GM10266 (cell line): Measurements from ENCODE around the gene TBC1D22A.

Experiments used
- DNase-seq: peaks from one replicate; pipeline ENCODE4 v3.0.0; 2012; ENCODE audit errors: extremely low spot score
- CTCF ChIP-seq: IDR thresholded peaks from 2 replicates; pipeline ENCODE4 v1.5.1; 2012; ENCODE audit warnings: mild to moderate bottlenecking, low read depth; ENCODE audit not compliant: control insufficient read depth, insufficient read depth; ENCODE audit errors: missing control alignments

Gene TBC1D22A

DNA sequence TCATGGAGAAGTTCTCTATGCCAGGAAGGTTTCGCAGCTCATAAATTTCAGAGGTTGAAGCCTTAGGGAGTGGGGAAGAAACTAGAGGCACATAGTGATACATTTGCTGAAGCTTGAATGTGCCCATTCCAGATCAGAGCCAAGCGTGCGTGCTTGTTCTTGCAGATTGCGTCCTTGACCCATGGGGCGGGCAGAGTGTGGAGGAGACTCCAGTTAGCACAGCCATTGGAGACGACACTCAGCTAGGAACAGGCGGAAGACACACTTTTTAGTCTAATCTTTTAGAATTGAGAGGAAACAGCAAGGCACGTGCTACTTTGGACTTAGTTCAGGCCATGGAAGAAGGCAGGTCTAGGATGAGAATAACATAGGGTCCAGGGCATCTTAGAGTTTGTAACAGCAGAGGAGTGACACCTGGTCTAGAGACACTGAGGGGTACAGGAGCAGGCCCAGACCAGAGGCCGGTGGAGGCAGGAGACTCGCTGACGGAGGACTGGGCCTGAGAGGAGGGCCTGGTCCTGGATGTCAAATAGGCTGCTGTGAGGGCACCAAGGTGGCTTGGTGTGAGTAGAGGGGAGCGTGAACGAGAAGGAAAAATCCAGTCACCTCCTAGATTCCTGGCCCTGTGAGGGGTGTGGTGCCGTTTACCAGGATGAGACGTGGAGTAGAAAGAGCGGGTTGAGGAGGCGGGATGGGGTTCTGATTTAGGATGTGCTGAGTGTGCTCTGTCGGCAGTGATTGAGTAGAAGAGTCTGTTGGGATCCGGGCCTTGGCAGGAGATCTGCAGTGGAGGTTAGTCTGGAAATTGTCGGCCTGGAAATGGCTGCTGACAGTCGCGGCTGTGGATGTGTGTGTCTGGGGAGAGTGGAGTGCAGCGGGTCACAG lies 154.7 kb downstream of the TBC1D22A start:
- DNase-seq: no peak
- TF ChIP-seq CTCF: no peak

DNA sequence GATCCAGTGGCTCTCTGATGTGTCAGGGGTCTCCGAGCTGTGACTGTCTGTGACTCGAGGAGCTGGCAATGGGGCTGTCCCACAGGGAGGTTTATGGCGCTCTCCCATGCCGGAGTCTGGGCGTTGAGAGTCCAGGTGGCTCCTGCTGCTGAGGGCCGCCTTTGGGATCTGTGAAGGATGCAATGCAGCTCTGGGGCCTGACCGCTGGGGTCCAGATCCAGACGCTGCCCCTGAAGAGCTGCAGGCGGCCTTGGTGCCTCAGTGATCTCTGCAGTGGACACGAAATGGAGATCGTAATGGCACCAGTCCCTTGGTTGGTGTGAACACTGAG lies 155.3 kb downstream of the TBC1D22A start:
- no peak for TF ChIP-seq CTCF
- no peak for DNase-seq

GRCh38 chr22:46918197-46918596 lies 155.7 kb downstream of the TBC1D22A start:
- TF ChIP-seq CTCF: no peak
- DNase-seq: no peak

DNA sequence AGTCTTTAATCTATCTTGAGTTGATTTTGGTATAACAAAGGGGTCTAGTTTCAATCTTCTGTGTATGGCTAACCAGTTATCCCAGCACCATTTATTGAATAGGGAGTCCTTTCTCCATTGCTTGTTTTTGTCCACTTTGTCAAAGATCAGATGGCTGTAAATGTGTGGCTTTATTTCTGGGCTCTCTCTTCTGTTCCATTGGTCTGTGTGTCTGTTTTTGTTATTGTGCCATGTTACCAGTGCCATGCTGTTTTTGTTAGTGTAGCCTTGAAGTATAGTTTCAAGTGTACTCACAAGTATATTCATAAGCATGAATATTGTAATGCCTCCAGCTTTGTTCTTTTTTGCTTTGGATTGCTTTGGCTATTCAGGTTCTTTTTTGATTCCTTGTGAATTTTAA lies 159.6 kb downstream of the TBC1D22A start:
- DNase-seq: no peak
- no peak for TF ChIP-seq CTCF

GRCh38 chr22:46923394-46923793 lies 160.9 kb downstream of the TBC1D22A start:
- no peak for DNase-seq
- no peak for TF ChIP-seq CTCF

GRCh38 chr22:46925818-46926217 lies 163.4 kb downstream of the TBC1D22A start:
- TF ChIP-seq CTCF: no peak
- DNase-seq: no peak

GRCh38 chr22:46929046-46929709 lies 166.7 kb downstream of the TBC1D22A start:
- TF ChIP-seq CTCF: no peak
- no peak for DNase-seq
